ENCODE data around the gene RAB31.

GRCh38 chr18:9766740-9767139 lies 58.6 kb downstream of the RAB31 start:
- TF ChIP-seq CTCF (IDR thresholded peaks at IDR 0.05 in 4 of 5, conservative IDR thresholded peaks at IDR 0.05 in 1 of 5), result no peak
- no peak for TF ChIP-seq POLR2A (IDR thresholded peaks at IDR 0.05)

All from gastrocnemius medialis (tissue), 4 donors.